ENCODE data around the gene RIT2.

GRCh38 chr18:42780171-42780570 lies 335.3 kb downstream of the RIT2 start:
- TF ChIP-seq CTCF (IDR thresholded peaks at IDR 0.05) = no peak
- TF ChIP-seq NFIC (IDR thresholded peaks at IDR 0.05; ENCODE audit: borderline replicate concordance) = no peak
- TF ChIP-seq POLR2AphosphoS5 (IDR thresholded peaks at IDR 0.05; ENCODE audit: low read depth, low read length) = no peak
- no peak for TF ChIP-seq SMC3 (IDR thresholded peaks at IDR 0.05; ENCODE audit: low read depth, low read length)
- TF ChIP-seq RFX5 (IDR thresholded peaks at IDR 0.05; ENCODE audit: low read length) = no peak
- TF ChIP-seq MAX (IDR thresholded peaks at IDR 0.05; ENCODE audit: low read depth) = no peak
- TF ChIP-seq USF1 (IDR thresholded peaks at IDR 0.05; ENCODE audit: borderline replicate concordance, low read depth) = no peak
- TF ChIP-seq TAF1 (IDR thresholded peaks at IDR 0.05; ENCODE audit: borderline replicate concordance, low read depth, low read length) = no peak
- TF ChIP-seq FOXJ3 (CRISPR knock-in tag; IDR thresholded peaks at IDR 0.05) = no peak
- TF ChIP-seq REST (IDR thresholded peaks at IDR 0.05; ENCODE audit: low read depth, low read length) = no peak
- no peak for TF ChIP-seq MXI1 (IDR thresholded peaks at IDR 0.05; ENCODE audit: low read depth, low read length)
- TF ChIP-seq USF2 (IDR thresholded peaks at IDR 0.05; ENCODE audit: borderline replicate concordance, low read depth, low read length) = no peak
